Renal cortex interstitium (tissue), 11 donors: Measurements from ENCODE around the gene POM121C. TPM values are rescaled to one million over a fixed set of nuclear protein-coding genes. Genes with fewer than 3 reads are reported as not detected.
"Not testable (repeated sequence)": the region's sequence is repeated elsewhere in the genome, so short reads cannot be mapped to it uniquely, and the experiment has no call there.

Source experiments
- DNase-seq, 11 donors: peaks; one replicate each; pipeline ENCODE4 v3.0.0-alpha.2; 2013; ENCODE audit warnings: low read depth in 9 of 11, low spot score in 4 of 11; ENCODE audit errors: extremely low read depth in 1 of 11
- polyA plus RNA-seq, 3 donors: library from polyadenylated mRNA; unstranded; fragments of 120-200 nt; gene quantifications; one replicate each; pipeline ENCODE4 v1.2.1, GENCODE V29; 2013; ENCODE audit not compliant: insufficient read length in 3 of 3

The POM121C gene
- polyA plus RNA-seq, 3 donors: 51.7 to 69.7 (median 68.6) TPM

- DNase-seq: not testable (repeated sequence)
These were observed 81.4 kb downstream of the POM121C start for GRCh38 chr7:75404663-75405062.

- DNase-seq: not testable (repeated sequence)
These were observed 82.3 kb downstream of the POM121C start for GRCh38 chr7:75403455-75404443.

GRCh38 chr7:75400575-75400974 lies 85.5 kb downstream of the POM121C start:
- not testable (repeated sequence) for DNase-seq

GRCh38 chr7:75398771-75399700 lies 87.1 kb downstream of the POM121C start:
- DNase-seq: not testable (repeated sequence)

- not testable (repeated sequence) for DNase-seq
These were observed 88.2 kb downstream of the POM121C start for GRCh38 chr7:75397865-75398264.

- DNase-seq: not testable (repeated sequence)
These were observed 90.8 kb downstream of the POM121C start, which contains the start of gene TRIM73 for GRCh38 chr7:75395329-75395728. TSS of gene TRIM73 (plus strand) at chr7:75395629. CDS start at chr7:75398934, 3,305 bp downstream.

GRCh38 chr7:75393194-75393593 lies 92.9 kb downstream of the POM121C start:
- DNase-seq: not testable (repeated sequence)

GRCh38 chr7:75374519-75375317 lies 111.4 kb downstream of the POM121C start:
- DNase-seq: not testable (repeated sequence)

- not testable (repeated sequence) for DNase-seq
These were observed 112.0 kb downstream of the POM121C start for GRCh38 chr7:75374144-75374518.

GRCh38 chr7:75367313-75367712 lies 118.8 kb downstream of the POM121C start:
- DNase-seq: not testable (repeated sequence)

Other genes starting within 250 kb of the POM121C start
- 10 to 100 TPM in 1 of 3 donors, 1 to 10 TPM in 2; 3.4 to 11.9 (median 4.9) TPM for gene TRIM73, start 90.7 kb downstream of the POM121C start, polyA plus RNA-seq
- 1 to 10 TPM; 2.2 to 5.0 (median 2.5) TPM for gene SPDYE5, start 6.0 kb upstream of the POM121C start, polyA plus RNA-seq